ENCODE measurements around the gene ALPP. TPM values are rescaled to one million over a fixed set of nuclear protein-coding genes. Genes with fewer than 3 reads are reported as not detected.
"Not testable (repeated sequence)": the region's sequence is repeated elsewhere in the genome, so short reads cannot be mapped to it uniquely, and the experiment has no call there.

The ALPP gene
- total RNA-seq, 1 donor from 2014 or later, result not detected

GRCh38 chr2:232400256-232401015 is 21.9 kb downstream of the ALPP start:
- DNase-seq (ENCODE audit: low spot score), result no peak

- DNase-seq (ENCODE audit: low spot score), result peak; percentile 73
Measured at GRCh38 chr2:232402518-232402917, 24.0 kb downstream of the ALPP start.

- peak; percentile 77 for DNase-seq (ENCODE audit: low spot score)
Measured at GRCh38 chr2:232405943-232406510, 27.5 kb downstream of the ALPP start.

- peak; percentile 81 for DNase-seq (ENCODE audit: low spot score)
Measured at GRCh38 chr2:232406556-232407310, 28.2 kb downstream of the ALPP start, which contains the start of gene ALPG. ALPG (plus strand) TSS chr2:232406844; CDS start chr2:232406895, 51 bp downstream.

GRCh38 chr2:232407428-232408150 is 29.0 kb downstream of the ALPP start:
- DNase-seq (ENCODE audit: low spot score), result peak; percentile 86

- DNase-seq (ENCODE audit: low spot score), result not testable (repeated sequence)
Measured at GRCh38 chr2:232408269-232408668, 29.7 kb downstream of the ALPP start.

GRCh38 chr2:232409617-232410016 is 31.1 kb downstream of the ALPP start:
- DNase-seq (ENCODE audit: low spot score), result peak; percentile 67

- peak; percentile 53 for DNase-seq (ENCODE audit: low spot score)
Measured at GRCh38 chr2:232410238-232410900, 31.8 kb downstream of the ALPP start.

GRCh38 chr2:232411901-232412629 is 33.5 kb downstream of the ALPP start:
- DNase-seq (ENCODE audit: low spot score), result peak; percentile 59

- peak; percentile 1 for DNase-seq (ENCODE audit: low spot score)
Measured at GRCh38 chr2:232412986-232413385, 34.4 kb downstream of the ALPP start.

GRCh38 chr2:232415138-232415690 is 36.7 kb downstream of the ALPP start:
- peak; percentile 68 for DNase-seq (ENCODE audit: low spot score)

- DNase-seq (ENCODE audit: low spot score), result peak; percentile 77
Measured at GRCh38 chr2:232415736-232416520, 37.4 kb downstream of the ALPP start.

- peak; percentile 72 for DNase-seq (ENCODE audit: low spot score)
Measured at GRCh38 chr2:232416521-232417470, 38.2 kb downstream of the ALPP start.

- no peak for DNase-seq (ENCODE audit: low spot score)
Measured at GRCh38 chr2:232417489-232417888, 38.9 kb downstream of the ALPP start.

GRCh38 chr2:232418056-232418455 is 39.5 kb downstream of the ALPP start:
- peak; percentile 59 for DNase-seq (ENCODE audit: low spot score)

- no peak for DNase-seq (ENCODE audit: low spot score)
Measured at GRCh38 chr2:232418466-232419244, 40.1 kb downstream of the ALPP start.

All from mesenteric fat pad (tissue), 1 donor.